ENCODE data around the gene BCAS4.
A peak's percentile ranks its signal among the peaks of the same experiment; 100 is the strongest.

BCAS4 gene

GRCh38 chr20:50916257-50916656 lies 121.4 kb downstream of the BCAS4 start:
- WGBS (ENCODE audit: insufficient coverage): 55% methylated on average over 3 of the region's 5 CpGs
- POLR2A ChIA-PET: interaction anchor here (1.6 kb wide), 1 partner anchor 15 kb away, joined by 6 read pairs; the partner anchor contains the start of gene ADNP

GRCh38 chr20:50916934-50917333 lies 122.1 kb downstream of the BCAS4 start:
- WGBS (ENCODE audit: insufficient coverage): 89% methylated on average over 2 of the region's 3 CpGs
- Histone ChIP-seq H3K4me1 (ENCODE audit: control extremely low read depth in 1 of 4, control insufficient read depth in 4 of 4, insufficient read depth in 4 of 4, low read length in 3 of 4) (peaks cover 5 to 33% (median 12%) of the 10 kb centered on the region in 4 experiments), H3K4me3 (ENCODE audit: control insufficient read depth in 1 of 7, extremely low read depth in 1 of 7, insufficient read depth in 4 of 7, low read depth in 2 of 7, low read length in 6 of 7) (no peak overlapping the region), H3K27ac (ENCODE audit: insufficient read depth in 1 of 2, low read depth in 1 of 2, low read length in 2 of 2, poor library complexity in 1 of 2, severe bottlenecking in 2 of 2) (peak overlapping the region in 1 of 2 experiments; percentile 45), H3K27me3 (replicated peaks in 2 of 5; ENCODE audit: control insufficient read depth in 4 of 5, insufficient read depth in 5 of 5, low read length in 4 of 5) (no peaks in the 10 kb centered on the region), H3K9me3 (ENCODE audit: control extremely low read depth in 1 of 5, control insufficient read depth in 4 of 5, insufficient read depth in 2 of 5, low read depth in 1 of 5, low read length in 4 of 5) (no peaks in the 10 kb centered on the region), H3K36me3 (ENCODE audit: control insufficient read depth in 4 of 4, insufficient read depth in 4 of 4, low read length in 3 of 4) (peaks cover 10 to 39% (median 16%) of the 10 kb centered on the region in 4 experiments)
- no peak for DNase-seq
- ChIA-PET CTCF (interaction anchor here (1.0 to 3.9 kb wide), 4 partner anchors 9 to 124 kb away, joined by 3 to 29 read pairs (median 6); partner anchors contain the start of genes ADNP and BCAS4), POLR2A (interaction anchor here (1.6 kb wide), 1 partner anchor 14 kb away, joined by 6 read pairs; the partner anchor contains the start of gene ADNP)

More at GRCh38 chr20:50916257-50916656, 121.4 kb downstream of the BCAS4 start:
- no peak overlapping the region for H3K4me3 ChIP-seq (ENCODE audit: control insufficient read depth in 1 of 7, extremely low read depth in 1 of 7, insufficient read depth in 4 of 7, low read depth in 2 of 7, low read length in 6 of 7)
- peaks cover 2 to 26% (median 10%) of the 10 kb centered on the region in 4 experiments for H3K4me1 ChIP-seq (ENCODE audit: control extremely low read depth in 1 of 4, control insufficient read depth in 4 of 4, insufficient read depth in 4 of 4, low read length in 3 of 4)
- H3K9me3 ChIP-seq (ENCODE audit: control extremely low read depth in 1 of 5, control insufficient read depth in 4 of 5, insufficient read depth in 2 of 5, low read depth in 1 of 5, low read length in 4 of 5): no peaks in the 10 kb centered on the region
- no peak for DNase-seq
- peak overlapping the region in 1 of 2 experiments; percentile 45 for H3K27ac ChIP-seq (ENCODE audit: insufficient read depth in 1 of 2, low read depth in 1 of 2, low read length in 2 of 2, poor library complexity in 1 of 2, severe bottlenecking in 2 of 2)
- no peaks in the 10 kb centered on the region for H3K27me3 ChIP-seq (replicated peaks in 2 of 5; ENCODE audit: control insufficient read depth in 4 of 5, insufficient read depth in 5 of 5, low read length in 4 of 5)
- H3K36me3 ChIP-seq (ENCODE audit: control insufficient read depth in 4 of 4, insufficient read depth in 4 of 4, low read length in 3 of 4): peaks cover 10 to 40% (median 16%) of the 10 kb centered on the region in 4 experiments
- CTCF ChIA-PET: interaction anchor here (0.9 to 3.9 kb wide), 5 partner anchors 10 to 124 kb away, joined by 3 to 29 read pairs (median 4); partner anchors contain the start of genes ADNP and BCAS4

DNA sequence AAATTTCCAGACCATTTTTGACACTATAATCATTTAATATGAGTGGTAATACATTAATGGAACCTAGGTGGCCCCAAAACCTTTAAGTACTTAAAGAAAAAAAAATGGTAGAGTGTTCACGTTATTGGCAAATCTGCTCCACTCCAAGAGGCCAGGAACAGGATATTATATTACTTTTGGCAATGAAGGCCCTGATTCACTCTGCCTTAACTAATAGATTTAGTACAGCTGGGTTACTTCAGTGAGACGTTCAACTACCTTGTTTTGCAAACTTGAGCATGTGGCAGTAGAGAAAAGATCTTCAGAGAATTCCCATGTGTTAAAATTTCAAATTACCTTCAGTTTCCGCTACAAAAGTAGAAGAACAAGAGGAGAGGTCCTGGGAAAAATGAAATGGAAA lies 123.5 kb downstream of the BCAS4 start:
- WGBS (ENCODE audit: insufficient coverage): 80% methylated on average over 1 of the region's 3 CpGs
- ChIA-PET CTCF (interaction anchor here (0.7 to 5.3 kb wide), 3 partner anchors 8 to 22 kb away, joined by 3 to 33 read pairs (median 6); partner anchors contain the start of gene ADNP), POLR2A (interaction anchor here (0.7 to 1.4 kb wide), 2 partner anchors 9 to 10 kb away, joined by 3 to 7 read pairs; no protein-coding TSS in a partner anchor)
- no peak overlapping the region for H3K4me3 ChIP-seq (ENCODE audit: control insufficient read depth in 1 of 7, extremely low read depth in 1 of 7, insufficient read depth in 4 of 7, low read depth in 2 of 7, low read length in 6 of 7)
- peaks cover 5 to 37% (median 13%) of the 10 kb centered on the region in 4 experiments for H3K4me1 ChIP-seq (ENCODE audit: control extremely low read depth in 1 of 4, control insufficient read depth in 4 of 4, insufficient read depth in 4 of 4, low read length in 3 of 4)
- H3K9me3 ChIP-seq (ENCODE audit: control extremely low read depth in 1 of 5, control insufficient read depth in 4 of 5, insufficient read depth in 2 of 5, low read depth in 1 of 5, low read length in 4 of 5): no peaks in the 10 kb centered on the region
- H3K27ac ChIP-seq (ENCODE audit: insufficient read depth in 1 of 2, low read depth in 1 of 2, low read length in 2 of 2, poor library complexity in 1 of 2, severe bottlenecking in 2 of 2): peak overlapping the region in 1 of 2 experiments; percentile 38
- H3K27me3 ChIP-seq (replicated peaks in 2 of 5; ENCODE audit: control insufficient read depth in 4 of 5, insufficient read depth in 5 of 5, low read length in 4 of 5): no peaks in the 10 kb centered on the region
- peaks cover 7 to 44% (median 15%) of the 10 kb centered on the region in 4 experiments for H3K36me3 ChIP-seq (ENCODE audit: control insufficient read depth in 4 of 4, insufficient read depth in 4 of 4, low read length in 3 of 4)
- DNase-seq: no peak

DNA sequence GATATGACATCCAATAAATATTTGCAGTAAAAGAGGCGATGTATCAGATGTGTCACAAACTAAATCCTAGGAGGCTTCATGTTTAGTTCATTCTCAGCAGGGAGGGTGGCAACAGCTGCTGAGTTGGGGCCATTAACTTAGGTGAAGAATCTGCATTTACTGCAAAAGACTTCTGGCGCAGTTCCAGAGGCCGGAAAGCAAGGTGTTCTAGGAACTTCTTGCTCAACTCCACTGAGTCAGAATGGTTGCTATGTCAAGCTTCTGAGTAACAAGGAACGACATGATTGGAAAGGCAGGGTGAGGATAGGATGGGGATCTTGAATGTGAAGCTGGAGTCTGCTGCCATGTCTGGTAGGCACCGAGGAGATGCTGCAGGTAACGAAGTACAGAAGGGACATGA lies 124.7 kb downstream of the BCAS4 start:
- Histone ChIP-seq H3K4me1 (ENCODE audit: control extremely low read depth in 1 of 4, control insufficient read depth in 4 of 4, insufficient read depth in 4 of 4, low read length in 3 of 4) (peaks cover 5 to 39% (median 13%) of the 10 kb centered on the region in 4 experiments), H3K27me3 (replicated peaks in 2 of 5; ENCODE audit: control insufficient read depth in 4 of 5, insufficient read depth in 5 of 5, low read length in 4 of 5) (no peaks in the 10 kb centered on the region), H3K4me3 (ENCODE audit: control insufficient read depth in 1 of 7, extremely low read depth in 1 of 7, insufficient read depth in 4 of 7, low read depth in 2 of 7, low read length in 6 of 7) (no peak overlapping the region), H3K27ac (ENCODE audit: insufficient read depth in 1 of 2, low read depth in 1 of 2, low read length in 2 of 2, poor library complexity in 1 of 2, severe bottlenecking in 2 of 2) (no peak overlapping the region), H3K36me3 (ENCODE audit: control insufficient read depth in 4 of 4, insufficient read depth in 4 of 4, low read length in 3 of 4) (peaks cover 7 to 42% (median 14%) of the 10 kb centered on the region in 4 experiments), H3K9me3 (ENCODE audit: control extremely low read depth in 1 of 5, control insufficient read depth in 4 of 5, insufficient read depth in 2 of 5, low read depth in 1 of 5, low read length in 4 of 5) (no peaks in the 10 kb centered on the region)
- CTCF ChIA-PET: interaction anchor here (1.0 to 5.3 kb wide), 5 partner anchors 9 to 125 kb away, joined by 3 to 33 read pairs (median 6); partner anchors contain the start of genes ADNP and BCAS4
- POLR2A ChIA-PET: interaction anchor here (1.4 kb wide), 1 partner anchor 11 kb away, joined by 3 read pairs; no protein-coding TSS in a partner anchor
- 90% methylated on average over 6 of the region's 6 CpGs for WGBS (ENCODE audit: insufficient coverage)
- DNase-seq: no peak

DNA sequence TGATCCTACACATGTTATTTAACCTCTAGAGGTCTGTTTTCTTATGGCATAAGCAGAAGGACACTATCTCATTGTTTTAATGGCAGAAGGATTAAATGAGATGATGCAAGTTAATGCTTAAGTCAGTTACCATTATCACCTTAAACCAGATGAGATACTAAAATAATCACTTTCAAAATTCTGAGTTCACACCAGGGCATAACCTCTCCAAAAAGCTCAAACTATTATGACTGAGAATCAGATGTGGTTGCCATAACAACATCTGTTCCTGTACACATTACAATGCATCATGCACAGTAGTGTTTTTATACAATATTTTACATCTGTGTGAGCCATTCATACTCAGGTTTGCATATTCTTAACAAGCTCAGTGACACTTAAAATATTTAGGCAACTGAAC lies 126.1 kb downstream of the BCAS4 start:
- no peak overlapping the region for H3K4me3 ChIP-seq (ENCODE audit: control insufficient read depth in 1 of 7, extremely low read depth in 1 of 7, insufficient read depth in 4 of 7, low read depth in 2 of 7, low read length in 6 of 7)
- no peaks in the 10 kb centered on the region for H3K9me3 ChIP-seq (ENCODE audit: control extremely low read depth in 1 of 5, control insufficient read depth in 4 of 5, insufficient read depth in 2 of 5, low read depth in 1 of 5, low read length in 4 of 5)
- peaks cover 0 to 29% (median 11%) of the 10 kb centered on the region in 4 experiments for H3K4me1 ChIP-seq (ENCODE audit: control extremely low read depth in 1 of 4, control insufficient read depth in 4 of 4, insufficient read depth in 4 of 4, low read length in 3 of 4)
- peaks cover 7 to 53% (median 16%) of the 10 kb centered on the region in 4 experiments for H3K36me3 ChIP-seq (ENCODE audit: control insufficient read depth in 4 of 4, insufficient read depth in 4 of 4, low read length in 3 of 4)
- H3K27me3 ChIP-seq (replicated peaks in 2 of 5; ENCODE audit: control insufficient read depth in 4 of 5, insufficient read depth in 5 of 5, low read length in 4 of 5): no peaks in the 10 kb centered on the region
- peak overlapping the region; percentile 70 to 88 for H3K27ac ChIP-seq (ENCODE audit: insufficient read depth in 1 of 2, low read depth in 1 of 2, low read length in 2 of 2, poor library complexity in 1 of 2, severe bottlenecking in 2 of 2)
- POLR2A ChIA-PET: interaction anchor here (0.8 to 1.5 kb wide), 2 partner anchors 9 to 10 kb away, joined by 5 read pairs; partner anchors contain the start of gene ADNP
- CTCF ChIA-PET: interaction anchor here (1.0 to 5.3 kb wide), 6 partner anchors 9 to 130 kb away, joined by 3 to 33 read pairs (median 6); partner anchors contain the start of genes ADNP and BCAS4
- DNase-seq: peak; percentile 44 to 85 (median 71)

GRCh38 chr20:50921803-50922501 lies 127.1 kb downstream of the BCAS4 start:
- WGBS (ENCODE audit: insufficient coverage): 88% methylated on average over 4 of the region's 8 CpGs
- ChIA-PET CTCF (interaction anchor here (1.0 to 5.3 kb wide), 5 partner anchors 7 to 131 kb away, joined by 3 to 33 read pairs (median 5); partner anchors contain the start of gene ADNP), POLR2A (interaction anchor here (0.7 to 1.5 kb wide), 3 partner anchors 9 to 13 kb away, joined by 5 read pairs; partner anchors contain the start of gene ADNP)
- Histone ChIP-seq H3K4me3 (ENCODE audit: control insufficient read depth in 1 of 7, extremely low read depth in 1 of 7, insufficient read depth in 4 of 7, low read depth in 2 of 7, low read length in 6 of 7) (no peak overlapping the region), H3K4me1 (ENCODE audit: control extremely low read depth in 1 of 4, control insufficient read depth in 4 of 4, insufficient read depth in 4 of 4, low read length in 3 of 4) (peaks cover 0 to 27% (median 8%) of the 10 kb centered on the region in 4 experiments), H3K9me3 (ENCODE audit: control extremely low read depth in 1 of 5, control insufficient read depth in 4 of 5, insufficient read depth in 2 of 5, low read depth in 1 of 5, low read length in 4 of 5) (no peaks in the 10 kb centered on the region), H3K27me3 (replicated peaks in 2 of 5; ENCODE audit: control insufficient read depth in 4 of 5, insufficient read depth in 5 of 5, low read length in 4 of 5) (no peaks in the 10 kb centered on the region), H3K36me3 (ENCODE audit: control insufficient read depth in 4 of 4, insufficient read depth in 4 of 4, low read length in 3 of 4) (peaks cover 5 to 54% (median 15%) of the 10 kb centered on the region in 4 experiments), H3K27ac (ENCODE audit: insufficient read depth in 1 of 2, low read depth in 1 of 2, low read length in 2 of 2, poor library complexity in 1 of 2, severe bottlenecking in 2 of 2) (peak overlapping the region; percentile 70 to 88)
- DNase-seq: no peak
